Astrocyte (in vitro differentiated cells and primary cell): ENCODE data around the gene CELF1. TPM values are rescaled to one million over a fixed set of nuclear protein-coding genes. Genes with fewer than 3 reads are reported as not detected.

Experiments used
- DNase-seq: peaks from one replicate; pipeline ENCODE4 v3.0.0-alpha.2; 2010; ENCODE audit warnings: low read depth
- FAIRE-seq: peaks from 2 replicates; lab custom pipeline; 2011; peaks lifted over from hg19 to GRCh38; lab: Jason Lieb, UNC
- H2AFZ ChIP-seq: 2 replicates; pipeline ENCODE4 v1.6.0; 2012; ENCODE audit warnings: low read depth, low read length, inconsistent platforms
- H3K27ac ChIP-seq: 2 replicates; pipeline ENCODE4 v1.5.1; 2011; ENCODE audit warnings: low read depth, low read length, inconsistent platforms
- H3K27me3 ChIP-seq: 2 replicates; pipeline ENCODE4 v1.6.0; 2011; ENCODE audit warnings: low read length, inconsistent platforms; ENCODE audit not compliant: insufficient read depth
- H3K36me3 ChIP-seq: 2 replicates; pipeline ENCODE4 v1.5.1; 2011; ENCODE audit warnings: low read length, inconsistent platforms; ENCODE audit not compliant: insufficient read depth
- H3K4me1 ChIP-seq: 2 replicates; pipeline ENCODE4 v1.5.1; 2011; ENCODE audit warnings: low read length, inconsistent platforms; ENCODE audit not compliant: insufficient read depth
- H3K4me2 ChIP-seq: 2 replicates; pipeline ENCODE4 v1.6.0; 2012; ENCODE audit warnings: low read length, inconsistent platforms
- H3K4me3 ChIP-seq: 2 replicates; pipeline ENCODE4 v1.5.1; 2011; ENCODE audit warnings: low read depth, mild to moderate bottlenecking, low read length, inconsistent platforms; ENCODE audit not compliant: insufficient read depth
- H3K79me2 ChIP-seq: 2 replicates; pipeline ENCODE4 v1.6.0; 2012; ENCODE audit warnings: mild to moderate bottlenecking, low read length, inconsistent platforms; ENCODE audit not compliant: insufficient read depth
- H3K9ac ChIP-seq: 2 replicates; pipeline ENCODE4 v1.6.0; 2012; ENCODE audit warnings: mild to moderate bottlenecking, low read length, inconsistent platforms
- H3K9me3 ChIP-seq: 2 replicates; pipeline ENCODE4 v1.5.1; 2012; ENCODE audit warnings: low read depth, mild to moderate bottlenecking, low read length, inconsistent platforms; ENCODE audit not compliant: insufficient read depth
- H4K20me1 ChIP-seq: 2 replicates; pipeline ENCODE4 v1.6.0; 2012; ENCODE audit warnings: low read length, inconsistent platforms; ENCODE audit not compliant: insufficient read depth
- H3K27ac Mint-ChIP-seq: one replicate; pipeline ENCODE4 v1.8.0; 2021; ENCODE audit warnings: mild to moderate bottlenecking, mixed read lengths; ENCODE audit not compliant: unreplicated experiment
- H3K27me3 Mint-ChIP-seq: one replicate; pipeline ENCODE4 v1.8.0; 2021; ENCODE audit warnings: low read depth, mixed read lengths; ENCODE audit not compliant: unreplicated experiment
- H3K36me3 Mint-ChIP-seq: one replicate; pipeline ENCODE4 v1.8.0; 2021; ENCODE audit warnings: low read depth, mixed read lengths; ENCODE audit not compliant: unreplicated experiment
- H3K4me1 Mint-ChIP-seq: one replicate; pipeline ENCODE4 v1.8.0; 2021; ENCODE audit warnings: low read depth, mixed read lengths; ENCODE audit not compliant: unreplicated experiment
- H3K4me3 Mint-ChIP-seq: one replicate; pipeline ENCODE4 v1.8.0; 2021; ENCODE audit warnings: mild to moderate bottlenecking, moderate library complexity, mixed read lengths; ENCODE audit not compliant: unreplicated experiment
- H3K9me3 Mint-ChIP-seq: one replicate; pipeline ENCODE4 v1.8.0; 2021; ENCODE audit warnings: mild to moderate bottlenecking, mixed read lengths; ENCODE audit not compliant: unreplicated experiment
- CTCF ChIP-seq: IDR thresholded peaks from 2 replicates; pipeline ENCODE4 v1.5.1; 2011; ENCODE audit warnings: low read depth, mild to moderate bottlenecking, inconsistent platforms, low read length, moderate library complexity; ENCODE audit not compliant: insufficient read depth
- EZH2 ChIP-seq: IDR thresholded peaks from 2 replicates; pipeline ENCODE4 v1.6.1; 2012; ENCODE audit warnings: mild to moderate bottlenecking, low read length, inconsistent platforms; ENCODE audit not compliant: insufficient read depth
- total RNA-seq: library from RNA; stranded (reverse); gene quantifications from 2 replicates; pipeline ENCODE4 v1.2.1, GENCODE V29; 2021

CELF1 gene
- total RNA-seq, 1 donor from 2014 or later: 101 TPM

- H3K9me3 Mint-ChIP-seq: no peaks in the 10 kb centered on the region
- DNase-seq: no peak
- TF ChIP-seq EZH2 (no peak), CTCF (no peak)
Observed at GRCh38 chr11:47589118-47589517, 36.2 kb upstream of the CELF1 start.

GRCh38 chr11:47587723-47588326, 34.9 kb upstream of the CELF1 start:
- Histone ChIP-seq H3K79me2 (no peaks in the 10 kb centered on the region), H3K4me2 (no peak overlapping the region), H3K9ac (no peak overlapping the region), H3K27ac (no peak overlapping the region), H3K36me3 (peaks cover 8% of the 10 kb centered on the region), H3K9me3 (no peaks in the 10 kb centered on the region), H4K20me1 (peaks cover 11% of the 10 kb centered on the region), H3K4me1 (no peaks in the 10 kb centered on the region), H3K4me3 (no peak overlapping the region), H3K27me3 (peaks cover 11% of the 10 kb centered on the region), H2AFZ (no peak overlapping the region)
- no peak overlapping the region for H3K27ac Mint-ChIP-seq
- no peaks in the 10 kb centered on the region for H3K9me3 Mint-ChIP-seq
- no peak overlapping the region for H3K4me3 Mint-ChIP-seq
- H3K27me3 Mint-ChIP-seq: peaks cover 14% of the 10 kb centered on the region
- no peak for DNase-seq
- H3K4me1 Mint-ChIP-seq: no peaks in the 10 kb centered on the region
- peaks cover 22% of the 10 kb centered on the region for H3K36me3 Mint-ChIP-seq
- no peak for FAIRE-seq
- no peak for TF ChIP-seq EZH2
- TF ChIP-seq CTCF: no peak

More at GRCh38 chr11:47589118-47589517, 36.2 kb upstream of the CELF1 start:
- H3K4me3 Mint-ChIP-seq: no peak overlapping the region
- peak overlapping the region; percentile 98 for H2AFZ ChIP-seq
- no peaks in the 10 kb centered on the region for H3K79me2 ChIP-seq
- peaks cover 25% of the 10 kb centered on the region for H3K27me3 Mint-ChIP-seq
- H4K20me1 ChIP-seq: no peaks in the 10 kb centered on the region
- H3K4me2 ChIP-seq: peak overlapping the region; percentile 79
- H3K9ac ChIP-seq: no peak overlapping the region
- H3K4me1 ChIP-seq: peaks cover 2% of the 10 kb centered on the region
- no peaks in the 10 kb centered on the region for H3K36me3 ChIP-seq
- no peaks in the 10 kb centered on the region for H3K4me1 Mint-ChIP-seq
- peak overlapping the region; percentile 41 for H3K27ac Mint-ChIP-seq
- peaks cover 15% of the 10 kb centered on the region for H3K36me3 Mint-ChIP-seq
- H3K4me3 ChIP-seq: no peak overlapping the region
- peaks cover 24% of the 10 kb centered on the region for H3K27me3 ChIP-seq
- no peaks in the 10 kb centered on the region for H3K9me3 ChIP-seq
- no peak for FAIRE-seq
- H3K27ac ChIP-seq: no peak overlapping the region

GRCh38 chr11:47587039-47587716, 34.2 kb upstream of the CELF1 start:
- DNase-seq (no peak), FAIRE-seq (no peak)
- TF ChIP-seq EZH2 (no peak), CTCF (no peak)
- Histone ChIP-seq H3K27me3 (peaks cover 5% of the 10 kb centered on the region), H3K36me3 (peaks cover 12% of the 10 kb centered on the region), H3K27ac (no peak overlapping the region), H2AFZ (no peak overlapping the region), H3K79me2 (no peaks in the 10 kb centered on the region), H3K9me3 (no peaks in the 10 kb centered on the region), H3K9ac (no peak overlapping the region), H3K4me2 (no peak overlapping the region), H3K4me3 (no peak overlapping the region), H3K4me1 (no peaks in the 10 kb centered on the region), H4K20me1 (peaks cover 11% of the 10 kb centered on the region)
- Mint-ChIP-seq H3K27me3 (peaks cover 8% of the 10 kb centered on the region), H3K4me1 (no peaks in the 10 kb centered on the region), H3K27ac (no peak overlapping the region), H3K36me3 (peaks cover 26% of the 10 kb centered on the region), H3K4me3 (no peak overlapping the region), H3K9me3 (no peaks in the 10 kb centered on the region)
